ENCODE results near the gene SENP8.
A peak's percentile ranks its signal among the peaks of the same experiment; 100 is the strongest.
"Not testable (repeated sequence)": the region's sequence is repeated elsewhere in the genome, so short reads cannot be mapped to it uniquely, and the experiment has no call there.

SENP8 gene

DNA sequence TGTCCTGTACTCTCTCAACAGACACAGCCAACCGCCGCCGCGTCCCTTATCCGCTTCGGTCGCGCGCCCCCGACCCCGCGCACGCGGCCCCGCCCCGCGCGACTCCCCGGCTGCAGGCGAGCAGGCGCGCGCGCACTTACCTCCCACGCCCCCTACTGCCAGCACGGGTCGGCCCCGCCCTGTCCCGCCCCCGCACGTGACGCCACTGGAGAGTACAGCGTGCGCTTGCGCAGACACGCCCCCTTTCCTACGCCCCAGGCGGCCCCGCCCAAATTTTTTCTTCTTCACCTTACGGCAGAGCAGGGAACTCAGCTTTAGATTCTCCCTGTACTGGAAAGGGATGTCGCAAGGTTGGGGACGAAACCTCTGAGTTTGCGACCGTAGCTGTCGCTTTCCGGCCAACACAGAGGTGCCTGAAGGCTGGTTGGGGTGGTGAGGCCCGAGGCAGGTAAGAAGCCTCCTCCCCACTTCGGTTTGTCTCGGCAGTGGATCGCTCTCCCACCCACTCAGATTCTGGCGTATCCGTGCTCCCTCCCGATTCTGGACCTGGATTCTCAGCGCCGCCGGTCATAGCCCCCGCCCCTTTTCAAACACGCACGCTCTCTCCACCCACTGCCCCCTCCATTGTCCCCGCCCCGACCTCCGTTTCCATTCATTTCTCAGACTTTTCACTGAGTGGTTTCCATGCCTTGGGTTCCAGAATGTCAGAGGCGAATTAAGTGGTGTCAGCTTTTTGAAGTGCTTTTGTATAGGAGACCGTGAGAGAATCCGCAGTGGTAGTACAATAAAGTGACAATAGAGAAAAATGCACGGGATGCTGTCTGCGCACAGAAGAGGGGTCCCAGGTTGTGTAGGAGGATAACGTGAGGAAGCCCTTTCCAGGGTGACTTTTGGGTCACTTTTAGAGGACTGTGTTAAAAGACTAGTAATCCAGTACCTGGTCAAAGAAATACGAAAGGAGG, at the start of gene SENP8, which contains the start of gene MYO9A:
SENP8 (plus strand) TSS at position 387 of the 962 bp plus-strand sequence. CDS start 21,221 bp downstream, outside the sequence.
MYO9A (minus strand) TSS at position 134 of the 962 bp plus-strand sequence. CDS start 71,587 bp downstream, outside the sequence.
- DNase-seq (ENCODE audit: low spot score) = peak; percentile 97

DNA sequence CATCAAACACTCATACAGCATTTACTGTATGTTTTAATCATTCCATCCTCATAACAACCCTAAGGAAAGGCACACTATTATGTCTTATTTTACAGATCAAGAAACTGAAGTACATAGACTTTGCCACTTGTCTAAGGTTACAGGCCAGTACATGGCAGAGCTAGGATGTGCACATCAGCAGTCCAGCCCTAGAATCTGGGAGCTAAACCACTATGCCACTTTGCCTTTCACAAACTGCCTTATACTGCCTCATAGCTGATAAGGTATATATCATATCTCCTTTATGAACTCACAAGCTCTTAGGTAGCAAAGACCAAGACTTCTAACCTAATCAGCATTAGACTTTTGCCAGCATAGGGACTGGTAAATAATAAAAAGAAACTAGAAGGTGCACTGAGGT, 49.3 kb upstream of the SENP8 start:
- DNase-seq (ENCODE audit: low spot score) = no peak

DNA sequence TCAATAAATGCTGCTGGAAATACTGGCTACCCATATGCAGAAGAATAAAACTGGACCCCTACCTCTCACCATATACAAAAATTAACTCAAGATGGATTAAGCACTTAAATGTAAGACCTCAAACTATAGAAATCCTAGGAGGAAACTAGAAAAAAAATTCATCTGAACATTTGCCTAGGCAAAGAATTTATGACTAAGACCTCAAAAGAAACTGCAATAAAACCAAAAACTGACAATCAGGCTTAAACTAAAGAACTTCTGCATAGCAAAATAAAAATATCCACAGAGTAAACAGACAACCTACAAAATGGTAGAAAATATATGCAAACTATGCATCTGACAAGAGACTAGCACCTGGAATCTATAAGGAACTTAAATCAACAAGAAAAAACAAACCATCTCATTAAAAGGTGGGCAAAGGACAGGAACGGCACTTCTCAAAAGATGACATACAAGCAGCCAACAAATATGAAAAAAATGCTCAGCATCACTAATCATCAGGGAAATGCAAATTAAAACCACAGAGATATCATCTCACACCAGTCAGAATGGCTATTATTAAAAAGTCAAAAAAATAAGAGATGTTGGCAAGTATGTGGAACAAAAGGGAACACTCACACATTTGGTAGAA, 47.3 kb upstream of the SENP8 start:
- no peak for DNase-seq (ENCODE audit: low spot score)

DNA sequence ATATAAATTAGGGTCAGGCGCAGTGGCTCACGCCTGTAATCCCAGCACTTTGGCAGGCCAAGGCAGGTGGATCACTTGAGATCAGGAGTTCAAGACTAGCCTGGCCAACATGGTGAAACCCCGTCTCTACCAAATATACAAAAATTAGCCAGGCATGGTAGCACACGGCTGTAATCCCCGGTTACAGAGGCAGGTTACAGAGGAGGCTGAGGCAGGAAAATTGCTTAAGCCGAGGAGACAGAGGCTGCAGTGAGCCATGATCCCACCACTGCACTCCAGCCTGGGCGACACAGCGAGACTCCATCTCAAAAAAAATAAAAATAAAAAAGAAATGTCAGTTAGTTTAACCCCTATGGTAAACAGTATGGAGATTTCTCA, 46.8 kb upstream of the SENP8 start:
- DNase-seq (ENCODE audit: low spot score) = not testable (repeated sequence)

DNA sequence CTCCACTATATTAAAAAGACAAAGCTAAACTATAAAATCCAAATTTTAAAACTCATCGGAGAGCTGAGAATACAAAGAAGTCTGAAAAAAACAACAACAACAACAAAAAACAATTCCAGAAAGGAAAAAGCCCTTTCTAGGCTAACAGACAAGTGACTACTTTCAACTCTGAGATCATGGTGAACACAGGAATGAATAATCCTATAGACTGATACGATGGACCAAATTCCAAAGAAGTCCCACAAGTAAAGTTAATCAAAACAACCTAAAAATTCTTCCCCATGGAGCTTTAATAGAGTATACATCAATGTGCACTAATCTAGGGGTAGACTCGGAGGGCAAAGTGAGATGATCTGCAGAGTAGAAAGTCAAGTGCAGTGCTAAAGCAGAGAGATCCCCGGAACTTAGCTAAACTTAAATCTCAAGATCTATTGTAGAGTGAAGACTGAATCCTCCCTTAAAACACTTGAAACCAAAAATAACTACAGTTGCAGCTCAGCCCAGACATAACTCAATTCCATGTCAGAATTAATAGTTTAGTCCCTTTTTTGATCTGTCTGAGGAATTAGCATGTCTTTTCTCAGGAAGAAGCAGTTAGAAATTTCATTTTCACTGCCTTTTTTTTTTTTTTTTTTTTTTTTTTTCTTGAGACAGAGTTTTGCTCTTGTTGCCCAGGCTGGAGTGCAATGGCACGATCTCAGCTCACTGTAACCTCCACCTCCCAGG, 43.7 kb upstream of the SENP8 start:
- DNase-seq (ENCODE audit: low spot score) = no peak

DNA sequence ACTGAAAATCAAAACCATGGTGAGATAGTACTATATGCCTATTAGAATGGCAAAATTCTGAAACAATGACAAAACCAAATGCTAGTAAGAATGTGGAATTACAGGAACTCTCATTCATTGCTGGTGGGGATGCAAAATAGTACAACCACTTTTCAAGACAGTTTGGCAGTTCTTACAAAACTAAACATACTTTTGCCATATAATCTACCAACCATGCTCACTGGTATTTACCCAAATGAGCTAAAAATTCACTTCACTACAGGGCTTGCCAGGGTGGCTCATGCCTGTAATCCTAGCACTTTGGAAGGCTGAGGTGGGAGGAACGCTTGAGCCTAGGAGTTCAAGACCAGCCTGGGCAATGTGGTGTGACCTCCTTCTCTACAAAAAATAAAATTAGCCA, 40.3 kb upstream of the SENP8 start:
- no peak for DNase-seq (ENCODE audit: low spot score)

DNA sequence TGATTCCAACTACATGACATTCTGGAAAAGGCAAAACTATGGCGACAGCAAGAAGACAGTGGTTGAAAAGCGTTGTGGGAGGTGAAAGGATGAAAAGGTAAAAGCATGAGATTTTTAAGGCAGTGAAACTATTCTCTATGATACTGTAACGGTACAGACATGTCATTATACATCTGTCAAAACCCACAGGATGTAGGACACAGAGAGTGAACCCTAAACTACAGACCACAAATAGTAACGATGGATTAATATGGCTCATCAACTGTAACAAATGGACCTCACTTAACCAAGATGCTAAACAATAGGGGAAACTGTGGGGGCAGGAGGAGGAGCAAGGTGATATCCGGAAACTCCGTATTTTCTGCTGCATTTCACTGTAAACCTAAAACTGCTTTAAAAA, 39.3 kb upstream of the SENP8 start:
- DNase-seq (ENCODE audit: low spot score) = no peak

DNA sequence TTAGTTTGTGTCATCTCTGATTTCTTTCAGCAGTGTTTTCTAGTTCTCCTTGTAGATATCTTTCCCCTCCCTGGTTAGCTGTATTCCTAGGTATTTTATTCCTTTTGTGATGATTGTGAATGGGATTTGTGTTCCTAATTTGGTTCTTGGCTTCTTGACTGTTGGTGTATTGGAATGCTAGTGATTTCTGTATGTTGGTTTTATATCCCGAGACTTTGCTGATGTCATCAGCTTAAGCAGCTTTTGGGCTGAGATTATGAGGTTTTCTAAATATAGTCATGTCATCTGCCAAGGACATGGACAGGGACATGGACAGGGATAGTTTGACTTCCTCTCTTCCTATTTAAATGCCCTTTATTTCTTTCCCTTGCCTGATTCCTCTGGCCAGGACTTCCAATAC, 36.0 kb upstream of the SENP8 start:
- DNase-seq (ENCODE audit: low spot score) = no peak

DNA sequence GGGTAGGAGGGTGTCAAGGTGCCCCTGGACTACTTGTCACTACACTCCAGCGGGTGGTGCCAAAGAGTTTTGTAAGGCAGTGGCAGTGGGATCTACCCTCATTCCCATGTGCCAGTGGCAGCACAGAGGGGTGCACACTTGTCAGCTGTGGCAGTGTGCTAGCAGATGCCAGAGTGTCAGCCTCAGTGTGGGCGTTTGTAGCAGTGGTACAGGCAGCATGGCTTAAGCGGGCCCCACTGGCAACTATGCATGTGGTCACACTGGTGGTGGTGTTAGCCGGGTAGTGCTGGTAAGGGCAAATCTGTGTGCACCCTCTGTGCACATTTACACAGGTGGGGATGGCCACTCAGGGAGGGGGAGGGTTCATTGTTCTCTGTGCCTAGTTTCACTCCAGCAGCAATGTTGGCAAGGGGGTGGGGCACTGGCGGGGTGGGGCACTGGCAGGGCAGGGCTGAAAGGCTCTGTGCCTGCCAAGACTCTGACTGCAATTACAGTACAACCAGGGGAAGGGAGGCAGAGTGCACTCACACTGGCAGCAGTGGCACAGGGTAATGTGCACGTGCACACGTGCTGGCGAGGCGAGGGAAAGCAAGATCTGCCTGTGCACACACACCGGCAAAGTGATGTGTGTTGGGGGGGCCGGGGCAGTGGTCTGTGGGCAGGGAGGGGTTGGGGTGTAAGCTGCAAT, 32.0 kb upstream of the SENP8 start:
- DNase-seq (ENCODE audit: low spot score) = peak; percentile 5

DNA sequence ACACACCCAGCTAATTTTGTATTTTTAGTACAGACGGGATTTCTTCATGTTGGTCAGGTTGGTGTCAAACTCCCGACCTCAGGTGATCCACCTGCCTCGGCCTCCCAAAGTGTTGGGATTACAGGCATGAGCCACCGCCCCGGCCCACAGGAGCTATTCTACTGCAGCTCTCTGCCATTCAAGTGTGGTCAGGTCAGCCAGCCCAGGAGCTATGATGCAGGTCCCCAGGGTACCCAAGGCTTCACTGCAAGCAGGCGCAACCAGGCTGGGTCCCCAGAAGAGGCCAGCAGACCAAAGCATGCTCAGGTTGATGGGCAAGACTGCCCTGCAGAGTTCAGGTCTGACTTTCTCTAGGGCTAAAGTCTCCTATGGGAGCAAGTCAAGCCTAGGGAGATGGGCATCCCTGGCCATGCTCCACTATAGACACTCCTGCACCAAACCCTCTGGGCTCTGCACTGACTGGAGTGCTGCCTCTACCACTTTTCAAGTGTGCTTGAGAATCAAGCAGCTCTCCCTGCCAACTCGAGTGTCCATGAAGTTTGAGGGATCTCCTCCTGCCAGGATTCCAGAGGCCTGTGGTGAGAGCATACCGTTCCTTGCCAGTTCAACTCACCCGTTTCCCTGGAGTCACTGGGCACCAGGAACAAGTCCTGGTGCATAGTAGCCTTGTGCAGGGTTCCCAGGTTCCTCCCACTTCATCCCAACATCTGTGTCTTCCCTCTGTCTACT, 31.1 kb upstream of the SENP8 start:
- DNase-seq (ENCODE audit: low spot score) = no peak

DNA sequence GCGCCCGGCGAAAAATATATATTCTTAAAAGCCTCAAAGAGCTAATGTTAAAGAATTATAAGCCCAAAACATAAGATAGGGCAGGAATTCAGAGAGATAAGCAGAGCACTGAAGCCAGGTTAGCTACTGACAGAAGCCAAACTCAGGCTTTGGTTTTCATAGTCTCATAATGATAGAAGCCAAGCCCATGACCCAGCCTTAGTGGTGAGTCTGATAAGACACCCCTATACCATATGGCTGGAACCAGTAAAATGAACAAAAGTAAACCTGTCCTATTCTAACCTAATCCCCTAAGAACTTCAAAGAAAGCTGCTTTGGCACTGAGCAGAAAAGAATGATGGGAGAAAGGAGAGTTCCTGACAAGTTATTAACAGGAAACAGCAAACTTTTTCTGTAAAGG, 26.2 kb upstream of the SENP8 start:
- no peak for DNase-seq (ENCODE audit: low spot score)

DNA sequence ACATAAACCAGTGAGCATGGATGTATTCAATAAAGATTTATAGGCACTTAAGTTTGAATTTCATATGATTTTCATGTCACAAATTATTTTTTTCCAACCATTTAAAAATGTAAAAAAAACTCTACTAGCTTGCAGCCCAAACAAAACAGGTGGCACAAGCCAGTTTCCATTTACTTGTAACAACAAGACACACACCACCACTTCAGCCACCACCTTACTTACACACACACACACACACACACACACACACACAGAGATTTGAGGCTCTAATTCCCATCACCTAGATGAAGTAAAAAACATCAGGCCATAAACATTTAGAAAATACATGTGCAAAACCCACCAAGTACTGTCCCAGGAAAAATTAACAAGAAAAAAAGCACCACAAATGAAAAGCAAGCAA, 25.5 kb upstream of the SENP8 start:
- no peak for DNase-seq (ENCODE audit: low spot score)

DNA sequence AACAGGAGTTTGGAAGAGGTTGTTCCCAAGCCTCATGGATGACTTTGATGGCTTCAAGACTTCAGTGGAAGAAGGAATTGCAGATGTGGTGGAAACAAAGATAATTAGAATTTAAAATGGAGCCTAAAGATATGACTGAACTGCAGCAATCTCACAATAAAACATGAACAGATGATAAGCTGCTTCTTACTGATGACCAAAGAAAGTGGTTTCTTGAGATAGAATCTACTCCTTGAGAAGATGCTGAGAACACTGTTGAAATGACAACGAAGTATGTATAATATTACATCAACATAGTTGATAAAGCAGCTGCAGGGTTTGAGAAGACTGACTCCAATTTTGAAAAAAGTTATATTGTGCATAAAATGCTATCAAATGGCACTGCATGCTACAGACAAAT, 21.4 kb upstream of the SENP8 start:
- DNase-seq (ENCODE audit: low spot score) = no peak

DNA sequence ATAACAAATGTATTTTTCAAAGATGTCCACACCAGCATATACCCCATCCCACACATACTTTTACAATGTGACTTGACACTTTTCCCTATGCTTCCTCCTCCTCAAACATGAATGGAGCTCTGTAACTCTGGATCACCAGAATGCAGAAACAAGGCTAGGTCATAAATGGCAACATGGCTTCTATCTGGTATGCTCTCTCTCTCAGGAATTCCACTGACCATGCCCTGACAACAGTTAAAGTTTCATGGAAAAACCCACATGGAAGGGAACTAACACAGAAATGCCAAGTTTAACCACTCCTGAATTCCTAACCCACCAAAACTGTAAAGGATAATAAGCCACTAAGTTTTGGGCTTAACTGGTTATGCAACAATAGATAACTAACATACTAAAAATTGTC, 20.2 kb upstream of the SENP8 start:
- DNase-seq (ENCODE audit: low spot score) = no peak

DNA sequence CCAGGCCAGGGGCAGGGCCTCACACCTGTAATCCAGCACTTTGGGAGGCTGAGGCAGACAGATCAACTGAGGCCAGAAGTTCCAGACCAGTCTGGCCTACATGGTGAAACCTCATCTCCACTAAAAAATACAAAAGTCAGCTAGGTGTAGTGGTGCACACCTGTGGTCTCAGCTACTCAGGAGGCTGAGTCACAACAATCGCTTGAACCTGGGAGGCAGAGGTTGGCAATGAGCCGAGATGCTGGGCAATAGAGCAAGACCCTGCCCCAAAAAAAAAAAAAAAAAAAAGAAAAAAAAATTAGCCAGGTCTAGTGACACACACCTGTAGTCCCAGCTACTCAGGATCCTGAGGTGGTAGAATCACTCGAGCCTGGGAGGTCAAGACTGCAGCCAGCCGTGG, 19.0 kb upstream of the SENP8 start:
- no peak for DNase-seq (ENCODE audit: low spot score)

DNA sequence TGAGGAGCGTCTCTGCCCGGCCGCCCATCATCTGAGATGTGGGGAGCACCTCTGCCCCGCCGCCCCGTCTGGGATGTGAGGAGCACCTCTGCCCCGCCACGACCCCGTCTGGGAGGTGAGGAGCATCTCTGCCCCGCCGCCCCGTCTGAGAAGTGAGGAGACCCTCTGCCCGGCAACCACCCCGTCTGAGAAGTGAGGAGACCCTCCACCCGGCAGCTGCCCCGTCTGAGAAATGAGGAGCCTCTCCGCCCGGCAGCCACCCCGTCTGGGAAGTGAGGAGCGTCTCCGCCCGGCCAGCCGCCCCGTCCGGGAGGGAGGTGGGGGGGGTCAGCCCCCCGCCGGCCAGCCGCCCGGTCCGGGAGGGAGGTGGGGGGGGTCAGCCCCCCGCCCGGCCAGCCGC, 17.7 kb upstream of the SENP8 start:
- DNase-seq (ENCODE audit: low spot score) = not testable (repeated sequence)

DNA sequence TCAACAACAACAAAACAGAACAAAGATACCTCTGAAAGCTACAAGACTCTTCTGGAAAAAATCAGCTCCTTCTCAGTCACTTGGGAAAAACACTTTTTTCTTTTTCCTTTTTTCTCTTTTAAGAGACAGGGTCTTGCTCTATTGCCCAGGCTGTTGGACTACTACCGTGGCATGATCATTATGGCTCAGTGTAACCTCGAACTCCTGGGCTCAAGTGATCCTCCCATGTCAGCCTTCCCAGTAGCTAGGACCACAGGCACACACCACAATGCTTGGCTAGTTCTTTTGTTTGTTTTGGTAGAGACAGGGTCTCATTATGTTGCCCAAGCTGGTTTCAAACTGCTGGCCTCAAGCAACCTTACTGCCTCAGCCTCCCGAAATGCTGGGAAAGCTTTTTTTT, 13.1 kb upstream of the SENP8 start:
- DNase-seq (ENCODE audit: low spot score) = no peak

DNA sequence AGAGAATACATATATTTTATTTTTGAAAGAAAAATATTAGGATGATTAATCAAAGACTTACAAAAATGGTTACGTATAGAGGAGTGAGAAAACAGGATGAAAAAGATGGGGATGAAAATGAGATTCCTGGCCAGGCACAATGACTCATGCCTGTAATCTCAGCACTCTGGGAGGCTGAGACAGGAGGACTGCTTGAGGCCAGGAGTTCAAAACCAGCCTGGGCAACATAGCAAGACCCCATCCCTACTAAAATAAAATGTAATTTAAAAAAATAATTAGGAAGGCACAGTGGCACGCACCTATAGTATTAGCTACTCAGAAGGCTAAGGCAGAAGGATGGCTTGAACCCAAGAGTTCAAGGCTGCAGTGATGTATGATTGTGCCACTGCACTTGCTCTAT, 12.1 kb upstream of the SENP8 start:
- DNase-seq (ENCODE audit: low spot score) = no peak

DNA sequence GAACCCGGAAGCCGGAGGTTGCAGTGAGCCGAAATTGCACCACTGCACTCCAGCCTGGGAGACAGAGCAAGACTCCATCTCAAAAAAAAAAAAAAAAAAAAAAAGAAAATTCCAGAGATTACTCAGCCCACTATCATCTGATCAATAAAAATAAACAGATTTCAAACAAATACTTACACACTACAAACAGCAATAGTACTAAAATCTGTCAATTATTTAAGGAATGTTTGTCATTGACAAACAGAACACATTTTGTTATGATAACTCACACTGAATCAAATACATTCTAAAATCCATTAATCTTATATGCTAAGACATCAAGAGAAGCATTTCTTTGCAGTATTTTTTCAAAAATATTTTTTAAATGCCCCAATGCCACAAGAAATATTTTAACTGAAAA, 7.8 kb upstream of the SENP8 start:
- DNase-seq (ENCODE audit: low spot score) = no peak

DNA sequence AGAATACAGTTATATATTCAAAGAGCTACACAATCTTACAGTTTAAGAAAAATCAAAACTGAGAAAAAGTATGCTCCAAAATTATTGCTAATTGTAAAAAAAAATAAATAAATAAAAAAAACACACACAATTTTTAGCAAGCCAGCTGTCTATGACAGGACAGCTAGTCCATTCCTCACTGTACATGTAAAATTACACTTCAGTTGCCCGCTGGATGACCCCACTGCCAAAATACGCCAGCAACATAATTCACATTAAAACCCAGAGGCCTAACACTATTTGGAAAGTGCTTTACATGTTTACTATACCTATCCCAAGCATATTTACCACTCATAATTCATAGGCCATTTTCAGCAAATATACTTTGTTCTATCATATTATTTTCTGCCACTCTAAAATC, 6.1 kb upstream of the SENP8 start:
- DNase-seq (ENCODE audit: low spot score) = no peak

DNA sequence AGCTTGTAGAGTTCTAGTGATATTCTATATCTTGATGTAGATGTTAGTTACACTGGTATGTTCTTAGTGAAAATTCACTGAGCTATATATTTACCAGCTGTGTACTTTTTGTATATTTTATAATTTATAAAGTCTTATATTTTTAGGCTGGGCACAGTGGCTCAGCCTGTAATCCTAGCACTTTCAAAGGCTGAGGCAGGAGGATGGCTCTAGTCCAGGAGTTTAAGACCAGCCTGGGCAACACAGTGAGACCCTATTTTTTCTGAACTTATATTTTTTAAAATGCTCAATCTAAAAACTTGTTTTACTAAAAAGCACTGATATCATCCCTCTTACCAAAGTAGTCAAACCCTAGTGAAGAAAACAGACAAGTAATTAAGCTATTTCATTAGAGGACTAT, 5.4 kb upstream of the SENP8 start:
- DNase-seq (ENCODE audit: low spot score) = no peak
